Heart left ventricle (tissue), 13 donors: ENCODE results near the gene GH2.

Experiments
- POLR2A ChIP-seq, 2 donors: fragments of 450-650 bp; IDR thresholded peaks; one replicate each; pipeline ENCODE4 v1.6.1; 2017; ENCODE audit warnings: antibody characterized with exemption in 2 of 2, mild to moderate bottlenecking in 2 of 2, moderate library complexity in 2 of 2
- TF ChIP-seq, protein P1 (sequence below), 12 donors: fragments of 200-600 bp; sonication (generic) in 4 of 12; IDR thresholded peaks; one replicate each; pipeline versions ENCODE4 v1.5.0 to v1.8.0; 2018 to 2022; ENCODE audit warnings: antibody characterized with exemption in 12 of 12, mild to moderate bottlenecking in 5 of 12
- donor health status: ischemic (EF 13 %, LVEDD 7.1; RV severe dilation, severe dysfunction).
- donor health status: DM: no; HTN: yes; CAD: no.
- donor health status: DM: no; HTN: no; CAD: no.
- donor health status: ischemic (EF 25% LVEDD 6.9; RV normal size, moderate dysfunction).
- donor health status: ischemic (EF 25% LVEDD 5.7; RV mildly dilated, moderate dysfunction).
- donor health status: ischemic (EF 35%, LVEDD 5.7; RV mildly dilated, moderate dysfunction).
- donor health status: nonischemic (EF 11% LVEDD 7.7; RV severe dilation, severe dysfunction).
- donor health status: DM: yes; HTN: yes; CAD: no.
- donor health status: PGD.
- donor health status: ischemic (EF 29% LVEDD 5.4; RV normal size, mild dysfunction).
- donor health status: nonischemic (EF 23%, LVEDD 6.1; RV moderate dilation, normal function).

DNA sequence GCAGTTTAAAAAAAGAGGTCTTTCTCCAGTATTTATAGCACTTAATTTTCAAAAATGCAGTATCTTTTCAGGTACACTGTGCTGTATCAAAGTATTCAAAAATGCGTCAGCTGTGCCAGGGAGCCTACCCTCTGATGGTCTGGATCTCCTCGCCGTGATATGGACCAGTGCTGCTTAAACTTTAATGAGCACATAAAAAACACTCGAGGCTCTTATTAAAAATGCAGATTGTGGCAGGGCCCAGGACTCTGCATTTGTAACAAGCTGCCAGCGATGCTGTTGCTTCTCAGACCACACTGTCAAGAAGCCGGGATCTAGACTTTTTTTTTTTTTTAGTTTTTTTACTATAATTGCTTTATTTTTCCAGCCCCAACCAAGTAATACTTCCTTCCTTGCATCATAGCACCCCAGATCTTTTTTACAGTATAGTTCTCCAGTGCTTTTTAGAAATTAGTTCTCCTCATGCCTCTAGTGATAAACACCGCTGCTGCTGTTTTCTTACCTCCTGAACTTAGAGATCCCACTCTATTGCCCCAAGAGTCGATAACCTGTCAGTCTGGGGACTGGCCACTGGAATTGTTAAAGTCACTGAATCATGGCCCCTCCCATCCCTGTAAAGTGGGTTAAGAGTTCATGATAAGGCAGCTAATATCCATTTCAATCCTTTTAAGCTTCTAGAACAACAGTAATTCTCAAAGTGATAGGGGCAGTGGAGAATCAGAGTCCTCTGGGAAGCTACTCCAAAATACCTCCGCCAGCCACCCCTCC is 37.6 kb downstream of the GH2 start:
- TF ChIP-seq, protein P1, sequence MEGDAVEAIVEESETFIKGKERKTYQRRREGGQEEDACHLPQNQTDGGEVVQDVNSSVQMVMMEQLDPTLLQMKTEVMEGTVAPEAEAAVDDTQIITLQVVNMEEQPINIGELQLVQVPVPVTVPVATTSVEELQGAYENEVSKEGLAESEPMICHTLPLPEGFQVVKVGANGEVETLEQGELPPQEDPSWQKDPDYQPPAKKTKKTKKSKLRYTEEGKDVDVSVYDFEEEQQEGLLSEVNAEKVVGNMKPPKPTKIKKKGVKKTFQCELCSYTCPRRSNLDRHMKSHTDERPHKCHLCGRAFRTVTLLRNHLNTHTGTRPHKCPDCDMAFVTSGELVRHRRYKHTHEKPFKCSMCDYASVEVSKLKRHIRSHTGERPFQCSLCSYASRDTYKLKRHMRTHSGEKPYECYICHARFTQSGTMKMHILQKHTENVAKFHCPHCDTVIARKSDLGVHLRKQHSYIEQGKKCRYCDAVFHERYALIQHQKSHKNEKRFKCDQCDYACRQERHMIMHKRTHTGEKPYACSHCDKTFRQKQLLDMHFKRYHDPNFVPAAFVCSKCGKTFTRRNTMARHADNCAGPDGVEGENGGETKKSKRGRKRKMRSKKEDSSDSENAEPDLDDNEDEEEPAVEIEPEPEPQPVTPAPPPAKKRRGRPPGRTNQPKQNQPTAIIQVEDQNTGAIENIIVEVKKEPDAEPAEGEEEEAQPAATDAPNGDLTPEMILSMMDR (IDR thresholded peaks at IDR 0.05) = no peak
- no peak for TF ChIP-seq POLR2A (IDR thresholded peaks at IDR 0.05)
